ENCODE measurements around the gene PDE4B. TPM values are rescaled to one million over a fixed set of nuclear protein-coding genes. Genes with fewer than 3 reads are reported as not detected.
"Not testable (repeated sequence)": the region's sequence is repeated elsewhere in the genome, so short reads cannot be mapped to it uniquely, and the experiment has no call there.

Gene PDE4B
- total RNA-seq, 1 donor, result 2.3 TPM

- TF ChIP-seq CTCF (IDR thresholded peaks at IDR 0.05; ENCODE audit: insufficient read depth, low read length), result no peak
- H3K4me3 ChIP-seq (ENCODE audit: low read depth, low read length), result no peak overlapping the region
- DNase-seq (ENCODE audit: low read depth), result no peak
Measured at GRCh38 chr1:66112744-66113400, 320.2 kb downstream of the PDE4B start.

GRCh38 chr1:66119148-66119547 lies 326.5 kb downstream of the PDE4B start:
- TF ChIP-seq CTCF (IDR thresholded peaks at IDR 0.05; ENCODE audit: insufficient read depth, low read length), result no peak
- DNase-seq (ENCODE audit: low read depth), result no peak
- H3K4me3 ChIP-seq (ENCODE audit: low read depth, low read length), result no peak overlapping the region

GRCh38 chr1:66124670-66125069 lies 332.0 kb downstream of the PDE4B start:
- H3K4me3 ChIP-seq (ENCODE audit: low read depth, low read length), result no peak overlapping the region
- TF ChIP-seq CTCF (IDR thresholded peaks at IDR 0.05; ENCODE audit: insufficient read depth, low read length), result no peak

GRCh38 chr1:66128641-66129040 lies 335.9 kb downstream of the PDE4B start:
- H3K4me3 ChIP-seq (ENCODE audit: low read depth, low read length); DNase-seq (ENCODE audit: low read depth): not testable (repeated sequence)

More at GRCh38 chr1:66124670-66125069, 332.0 kb downstream of the PDE4B start:
- DNase-seq (ENCODE audit: low read depth), result no peak

GRCh38 chr1:66132324-66132723 lies 339.6 kb downstream of the PDE4B start:
- no peak for DNase-seq (ENCODE audit: low read depth)
- TF ChIP-seq CTCF (IDR thresholded peaks at IDR 0.05; ENCODE audit: insufficient read depth, low read length), result no peak
- no peak overlapping the region for H3K4me3 ChIP-seq (ENCODE audit: low read depth, low read length)

- no peak for TF ChIP-seq CTCF (IDR thresholded peaks at IDR 0.05; ENCODE audit: insufficient read depth, low read length)
- DNase-seq (ENCODE audit: low read depth), result no peak
- no peak overlapping the region for H3K4me3 ChIP-seq (ENCODE audit: low read depth, low read length)
Measured at GRCh38 chr1:66134004-66134403, 341.3 kb downstream of the PDE4B start.

GRCh38 chr1:66135161-66135560 lies 342.5 kb downstream of the PDE4B start:
- TF ChIP-seq CTCF (IDR thresholded peaks at IDR 0.05; ENCODE audit: insufficient read depth, low read length), result no peak
- DNase-seq (ENCODE audit: low read depth), result no peak
- H3K4me3 ChIP-seq (ENCODE audit: low read depth, low read length), result no peak overlapping the region

- not testable (repeated sequence) for H3K4me3 ChIP-seq (ENCODE audit: low read depth, low read length); DNase-seq (ENCODE audit: low read depth)
Measured at GRCh38 chr1:66136423-66136822, 343.7 kb downstream of the PDE4B start.
